H1 (cell line): ENCODE data around the gene CDH18. TPM values are rescaled to one million over a fixed set of nuclear protein-coding genes. Genes with fewer than 3 reads are reported as not detected.

Experiments
- CTCF ChIA-PET: fragments of 300-600 bp; sonication (Branson Sonifier 250); formaldehyde crosslinking; loops from one replicate; lab custom pipeline; 2021; ENCODE audit not compliant: partially characterized antibody; lab: Charles Lee
- POLR2A ChIA-PET: fragments of 300-600 bp; sonication (Branson Sonifier 250); formaldehyde crosslinking; loops from one replicate; lab custom pipeline; 2021; ENCODE audit warnings: inconsistent platforms; ENCODE audit not compliant: partially characterized antibody; lab: Charles Lee
- DNase-seq, 2 experiments: peaks; one replicate each; pipeline versions ENCODE4 v3.0.0 to v3.0.0-alpha.2; 2010 to 2022; ENCODE audit warnings: low spot score in 2 of 2, low read depth in 1 of 2, mixed read lengths in 1 of 2
- FAIRE-seq: peaks from 2 replicates; lab custom pipeline; 2011; peaks lifted over from hg19 to GRCh38; lab: Jason Lieb, UNC
- H2AFZ ChIP-seq: 2 replicates; pipeline ENCODE4 v1.8.1; 2012; ENCODE audit warnings: low read length, inconsistent platforms
- H2AK5ac ChIP-seq: 2 replicates; pipeline ENCODE4 v1.6.1; 2013; ENCODE audit warnings: low read depth, low read length
- H2BK120ac ChIP-seq: replicated peaks from 2 replicates; pipeline ENCODE3; 2013; ENCODE audit warnings: low read depth, low read length, inconsistent platforms
- H2BK12ac ChIP-seq: 2 replicates; pipeline ENCODE4 v1.6.1; 2013; ENCODE audit warnings: low read depth, low read length
- H2BK15ac ChIP-seq: 2 replicates; pipeline ENCODE4 v1.6.1; 2013; ENCODE audit warnings: low read length
- H2BK20ac ChIP-seq: 2 replicates; pipeline ENCODE4 v1.6.1; 2013; ENCODE audit warnings: low read length
- H2BK5ac ChIP-seq: 2 replicates; pipeline ENCODE4 v1.6.1; 2013; ENCODE audit warnings: low read depth, low read length
- H3K14ac ChIP-seq: 2 replicates; pipeline ENCODE4 v1.6.1; 2013; ENCODE audit warnings: inconsistent platforms; ENCODE audit not compliant: insufficient read length
- H3K18ac ChIP-seq: 2 replicates; pipeline ENCODE4 v1.6.1; 2013; ENCODE audit warnings: low read length; ENCODE audit errors: extremely low read depth
- H3K23ac ChIP-seq: 2 replicates; pipeline ENCODE4 v1.6.1; 2013; ENCODE audit warnings: inconsistent platforms; ENCODE audit not compliant: insufficient read length
- H3K23me2 ChIP-seq: 2 replicates; pipeline ENCODE4 v1.6.1; 2013; ENCODE audit warnings: low read depth, low read length
- H3K27ac ChIP-seq: 2 replicates; pipeline ENCODE4 v1.6.1; 2011; ENCODE audit warnings: low read depth, low read length, inconsistent platforms
- H3K27me3 ChIP-seq, 4 experiments: replicated peaks in 1 of 4; 1 replicate in 1 of 4; 2 replicates in 3 of 4; pipeline versions ENCODE4 v1.6.1 to v1.8.1; 2011 to 2013; ENCODE audit warnings: low read length in 3 of 4, mild to moderate bottlenecking in 3 of 4, inconsistent platforms in 2 of 4, mixed read lengths in 2 of 4, moderate library complexity in 1 of 4; ENCODE audit not compliant: control insufficient read depth in 3 of 4, insufficient read depth in 3 of 4; ENCODE audit errors: extremely low read depth in 1 of 4
- H3K36me3 ChIP-seq, 4 experiments: 2 replicates each; pipeline versions ENCODE4 v1.6.1 to v1.8.1; 2011 to 2013; ENCODE audit warnings: mild to moderate bottlenecking in 4 of 4, low read length in 3 of 4, moderate library complexity in 2 of 4, control low read depth in 1 of 4, inconsistent platforms in 1 of 4; ENCODE audit not compliant: insufficient read depth in 4 of 4, control insufficient read depth in 2 of 4
- H3K4ac ChIP-seq: replicated peaks from 2 replicates; pipeline ENCODE3; 2013; ENCODE audit warnings: low read length, low read depth, mixed read lengths, inconsistent platforms; ENCODE audit not compliant: insufficient read length
- H3K4me1 ChIP-seq, 4 experiments: replicated peaks in 1 of 4; 1 replicate in 1 of 4; 2 replicates in 3 of 4; pipeline versions ENCODE4 v1.6.1 to v1.8.1; 2011 to 2013; ENCODE audit warnings: low read length in 3 of 4, inconsistent platforms in 2 of 4, mixed read lengths in 1 of 4; ENCODE audit not compliant: insufficient read depth in 4 of 4, control insufficient read depth in 3 of 4
- H3K4me2 ChIP-seq, 2 experiments: 2 replicates each; pipeline versions ENCODE4 v1.6.1 to v1.8.1; 2011 to 2013; ENCODE audit warnings: low read depth in 2 of 2, low read length in 2 of 2, control low read depth in 1 of 2, inconsistent platforms in 1 of 2, mild to moderate bottlenecking in 1 of 2; ENCODE audit not compliant: insufficient read depth in 1 of 2
- H3K4me3 ChIP-seq, 4 experiments: fragments of 200-600, 300-600 bp in 1 of 4; sonication (generic), shearing (Covaris generic), sonication (Bioruptor Twin) in 1 of 4; 2 replicates each; pipeline versions ENCODE4 v1.5.1 to v1.8.1; 2011 to 2016; ENCODE audit warnings: low read length in 4 of 4, low read depth in 3 of 4, control low read depth in 2 of 4, inconsistent platforms in 2 of 4, mild to moderate bottlenecking in 2 of 4, mixed read lengths in 1 of 4, moderate library complexity in 1 of 4; ENCODE audit not compliant: insufficient read depth in 2 of 4; ENCODE audit errors: extremely low read depth in 1 of 4
- H3K56ac ChIP-seq: replicated peaks from 2 replicates; pipeline ENCODE3; 2013; ENCODE audit warnings: low read depth, mild to moderate bottlenecking, mixed read lengths, low read length, inconsistent platforms; ENCODE audit not compliant: insufficient read length
- H3K79me1 ChIP-seq: 2 replicates; pipeline ENCODE4 v1.6.1; 2013; ENCODE audit warnings: low read depth, low read length, control low read depth
- H3K79me2 ChIP-seq, 2 experiments: 2 replicates each; pipeline versions ENCODE4 v1.6.1 to v1.8.1; 2012 to 2013; ENCODE audit warnings: low read length in 2 of 2, mild to moderate bottlenecking in 2 of 2, inconsistent platforms in 1 of 2; ENCODE audit not compliant: insufficient read depth in 2 of 2, control insufficient read depth in 1 of 2
- H3K9ac ChIP-seq, 4 experiments: replicated peaks in 1 of 4; 1 replicate in 1 of 4; 2 replicates in 3 of 4; pipeline versions ENCODE4 v1.6.1 to v1.8.1; 2011 to 2013; ENCODE audit warnings: low read depth in 3 of 4, low read length in 3 of 4, control low read depth in 2 of 4, mild to moderate bottlenecking in 2 of 4, moderate library complexity in 2 of 4, inconsistent platforms in 1 of 4; ENCODE audit errors: extremely low read depth in 1 of 4
- H3K9me3 ChIP-seq, 2 experiments: 2 replicates each; pipeline versions ENCODE4 v1.6.1 to v1.8.1; 2012 to 2013; ENCODE audit warnings: mild to moderate bottlenecking in 2 of 2, moderate library complexity in 2 of 2, control low read depth in 1 of 2, inconsistent platforms in 1 of 2, low read depth in 1 of 2, low read length in 1 of 2, mixed read lengths in 1 of 2; ENCODE audit not compliant: insufficient read depth in 2 of 2
- H4K20me1 ChIP-seq, 2 experiments: replicated peaks in 1 of 2; 2 replicates each; pipeline versions ENCODE3 to v1.8.1; 2011 to 2013; ENCODE audit warnings: inconsistent platforms in 2 of 2, low read length in 2 of 2, mild to moderate bottlenecking in 1 of 2; ENCODE audit not compliant: insufficient read depth in 2 of 2, control insufficient read depth in 1 of 2
- H4K5ac ChIP-seq: 2 replicates; pipeline ENCODE4 v1.6.1; 2013; ENCODE audit warnings: low read length, low read depth, mixed read lengths, inconsistent platforms; ENCODE audit not compliant: insufficient read length
- H4K8ac ChIP-seq: 2 replicates; pipeline ENCODE4 v1.8.0; 2013; ENCODE audit warnings: mild to moderate bottlenecking, moderate library complexity, low read length, inconsistent platforms; ENCODE audit not compliant: insufficient read depth; ENCODE audit errors: extremely low read depth
- H4K91ac ChIP-seq: replicated peaks from 2 replicates; pipeline ENCODE3; 2013; ENCODE audit warnings: low read length, mixed read lengths, inconsistent platforms; ENCODE audit not compliant: insufficient read length
- CBX5 ChIP-seq: fragments of 300-800, 300-1000 bp; sonication (generic); IDR thresholded peaks from 2 replicates; pipeline ENCODE4 v1.7.1; 2016; ENCODE audit warnings: antibody characterized with exemption, low read length, low read depth
- CHD1 ChIP-seq: IDR thresholded peaks from 2 replicates; pipeline ENCODE4 v1.6.1; 2012; ENCODE audit warnings: low read depth, low read length, improper control_type of control experiment
- CREB1 ChIP-seq: IDR thresholded peaks from 2 replicates; pipeline ENCODE4 v1.6.1; 2012; ENCODE audit warnings: inconsistent platforms
- CTCF ChIP-seq, 3 experiments: IDR thresholded peaks; 1 replicate in 2 of 3; 2 replicates in 1 of 3; pipeline versions ENCODE4 v1.5.1 to v1.6.1; 2011; ENCODE audit warnings: low read length in 3 of 3, mild to moderate bottlenecking in 3 of 3, inconsistent platforms in 2 of 3, low read depth in 1 of 3, moderate library complexity in 1 of 3; ENCODE audit not compliant: insufficient read depth in 1 of 3; ENCODE audit errors: control extremely low read depth in 1 of 3
- GTF2F1 ChIP-seq: IDR thresholded peaks from 2 replicates; pipeline ENCODE4 v1.6.1; 2012; ENCODE audit warnings: low read depth, low read length, improper control_type of control experiment, borderline replicate concordance
- HDAC2 ChIP-seq, 2 experiments: fragments of 300-600 bp in 1 of 2; sonication (generic) in 1 of 2; IDR thresholded peaks; 2 replicates each; pipeline ENCODE4 v1.6.1; 2011 to 2012; ENCODE audit warnings: low read depth in 2 of 2, low read length in 2 of 2, mild to moderate bottlenecking in 2 of 2, moderate library complexity in 2 of 2, borderline replicate concordance in 1 of 2, inconsistent platforms in 1 of 2
- NRF1 ChIP-seq: IDR thresholded peaks from 2 replicates; pipeline ENCODE4 v1.6.1; 2011; ENCODE audit warnings: mild to moderate bottlenecking, low read depth, low read length, improper control_type of control experiment
- SP1 ChIP-seq: IDR thresholded peaks from 2 replicates; pipeline ENCODE4 v1.6.1; 2011; ENCODE audit warnings: low read depth, low read length
- SP2 ChIP-seq: IDR thresholded peaks from 2 replicates; pipeline ENCODE4 v1.6.1; 2012; ENCODE audit warnings: mild to moderate bottlenecking, low read length, inconsistent platforms
- SUZ12 ChIP-seq: fragments of 200-600 bp; sonication (generic); IDR thresholded peaks from 2 replicates; pipeline ENCODE4 v1.6.1; 2012; ENCODE audit warnings: mild to moderate bottlenecking, inconsistent platforms, low read length, moderate library complexity, mixed read lengths
- TCF12 ChIP-seq: IDR thresholded peaks from 2 replicates; pipeline ENCODE4 v1.6.1; 2011; ENCODE audit warnings: low read depth, mild to moderate bottlenecking, low read length
- TEAD4 ChIP-seq: IDR thresholded peaks from 2 replicates; pipeline ENCODE4 v1.6.1; 2012; ENCODE audit warnings: low read depth, low read length, inconsistent platforms, mixed read lengths
- YY1 ChIP-seq: IDR thresholded peaks from 2 replicates; pipeline ENCODE4 v1.6.1; 2011; ENCODE audit warnings: low read depth, mild to moderate bottlenecking, low read length
- WGBS, 2 experiments: shearing (Covaris generic) in 1 of 2; methylation state at CpG; one replicate each; pipeline versions ENCODE4 v1.1.6 to v1.1.7; 2013 to 2015; ENCODE audit warnings: low lambda C conversion rate in 2 of 2, mixed read lengths in 2 of 2, inconsistent platforms in 1 of 2, low coverage in 1 of 2, missing lambda C conversion rate in 1 of 2; ENCODE audit not compliant: insufficient replicate concordance in 2 of 2, insufficient coverage in 1 of 2, insufficient read length in 1 of 2; ENCODE audit errors: extremely low coverage in 1 of 2, missing lambda C conversion rate in 1 of 2; 5-methylcytosine and 5-hydroxymethylcytosine counted together
- polyA plus RNA-seq, 7 experiments: library from polyadenylated mRNA; depleted of rRNA in 3 of 7; stranded (reverse) in 5 of 7; unstranded in 2 of 7; fragments of >200 nt in 5 of 7; fragments of 200-250 nt in 2 of 7; gene quantifications; 1 replicate in 5 of 7; 2 replicates in 1 of 7; 4 replicates in 1 of 7; pipeline versions ENCODE4 v1.2.1 to v1.2.3, GENCODE V29; 2011 to 2013; ENCODE audit warnings: missing spikeins in 2 of 7, mixed read lengths in 2 of 7
- total RNA-seq: library from RNA; stranded (reverse); fragmentation: NEBNext Ultra II Directional; extraction: Animal tissue kit (Norgen Biotek cat#: 25700); gene quantifications from 2 replicates; pipeline ENCODE4 v1.2.1, GENCODE V29; 2021

Gene CDH18
- total and polyA plus RNA-seq, 2 of the 8 experiments (the other 6 are each of a cell fraction or from before 2014, with no cell fraction given) = 0.30 to 0.32 TPM

GRCh38 chr5:20033881-20034280 is 45.9 kb upstream of the CDH18 start:
- H3K18ac ChIP-seq = no peak overlapping the region
- WGBS, 2 experiments = 97% methylated on average over 2 of the region's 2 CpGs; no CpG with 5 or more reads in 1 of the 2 experiments
- H3K23ac ChIP-seq = no peak overlapping the region
- DNase-seq (no peak), FAIRE-seq (no peak)
- no peak overlapping the region for H2BK5ac ChIP-seq
- no peaks in the 10 kb centered on the region for H3K4me1 ChIP-seq
- no peak overlapping the region for H3K9ac ChIP-seq
- no peaks in the 10 kb centered on the region for H3K79me1 ChIP-seq
- no peak overlapping the region for H4K91ac ChIP-seq
- no peaks in the 10 kb centered on the region for H3K79me2 ChIP-seq
- no peak overlapping the region for H4K8ac ChIP-seq
- H3K27ac ChIP-seq = no peak overlapping the region
- no peaks in the 10 kb centered on the region for H3K27me3 ChIP-seq
- ChIA-PET POLR2A (no interaction called here), CTCF (no interaction called here)
- H3K4me2 ChIP-seq = no peak overlapping the region
- H4K5ac ChIP-seq = no peak overlapping the region
- no peak overlapping the region for H3K56ac ChIP-seq
- H2AK5ac ChIP-seq = no peak overlapping the region
- no peaks in the 10 kb centered on the region for H3K23me2 ChIP-seq
- no peak overlapping the region for H2BK20ac ChIP-seq
- H4K20me1 ChIP-seq = no peaks in the 10 kb centered on the region
- no peak overlapping the region for H3K14ac ChIP-seq
- H3K4me3 ChIP-seq = no peak overlapping the region
- H2BK12ac ChIP-seq = no peak overlapping the region
- H2BK15ac ChIP-seq = no peak overlapping the region
- H3K9me3 ChIP-seq = no peaks in the 10 kb centered on the region; a peak in 1 of 4 replicates
- H3K36me3 ChIP-seq = no peaks in the 10 kb centered on the region
- no peak overlapping the region for H3K4ac ChIP-seq
- H2AFZ ChIP-seq = no peak overlapping the region
- no peak overlapping the region for H2BK120ac ChIP-seq
- TF ChIP-seq YY1 = no peak
- TF ChIP-seq HDAC2 (IDR thresholded peaks at IDR 0.05; ENCODE audit: borderline replicate concordance in 1 of 2, low read depth in 2 of 2, low read length in 2 of 2) = no peak
- no peak for TF ChIP-seq TCF12
- TF ChIP-seq CBX5 = no peak
- TF ChIP-seq SP2 = no peak
- TF ChIP-seq NRF1 = no peak
- TF ChIP-seq CHD1 = no peak
- TF ChIP-seq CTCF (IDR thresholded peaks at IDR 0.05; ENCODE audit: control extremely low read depth in 1 of 3, insufficient read depth in 1 of 3, low read depth in 1 of 3, low read length in 3 of 3) = no peak
- TF ChIP-seq CREB1 = no peak
- no peak for TF ChIP-seq SUZ12
- TF ChIP-seq GTF2F1 = no peak
- TF ChIP-seq TEAD4 = no peak
- no peak for TF ChIP-seq SP1
